ENCODE measurements around the gene SLC45A2. TPM values are rescaled to one million over a fixed set of nuclear protein-coding genes. Genes with fewer than 3 reads are reported as not detected.
A peak's percentile ranks its signal among the peaks of the same experiment; 100 is the strongest.
"Not testable (repeated sequence)": the region's sequence is repeated elsewhere in the genome, so short reads cannot be mapped to it uniquely, and the experiment has no call there.

Gene SLC45A2
- total RNA-seq, 2 experiments from 2014 or later = 0.19 TPM; not detected in 1

GRCh38 chr5:34016222-34016621, 31.7 kb upstream of the SLC45A2 start:
- no peak for DNase-seq
- POLR2A ChIA-PET = interaction anchor here (0.6 kb wide), 1 partner anchor 48 kb away, joined by 4 read pairs; no protein-coding TSS in a partner anchor
- Mint-ChIP-seq H3K4me1 (peaks cover 9% of the 10 kb centered on the region), H3K4me3 (no peak overlapping the region), H3K36me3 (ENCODE audit: low read depth) (peaks cover 18% of the 10 kb centered on the region), H3K9me3 (peaks cover 2% of the 10 kb centered on the region), H3K27me3 (no peaks in the 10 kb centered on the region), H3K27ac (no peak overlapping the region)
- CTCF ChIA-PET = interaction anchor here (0.7 to 1.3 kb wide), 2 partner anchors 11 to 26 kb away, joined by 3 read pairs; partner anchors contain the start of gene C1QTNF3

GRCh38 chr5:34015120-34015822, 30.8 kb upstream of the SLC45A2 start:
- ChIA-PET CTCF (interaction anchor here (1.3 kb wide), 1 partner anchor 27 kb away, joined by 3 read pairs; the partner anchor contains the start of gene C1QTNF3), POLR2A (no interaction called here)
- Mint-ChIP-seq H3K36me3 (ENCODE audit: low read depth) (peaks cover 10% of the 10 kb centered on the region), H3K27ac (no peak overlapping the region), H3K9me3 (no peaks in the 10 kb centered on the region), H3K4me3 (no peak overlapping the region), H3K27me3 (no peaks in the 10 kb centered on the region), H3K4me1 (peaks cover 3% of the 10 kb centered on the region)
- no peak for DNase-seq

GRCh38 chr5:34014626-34015025, 30.1 kb upstream of the SLC45A2 start:
- Mint-ChIP-seq H3K4me1 (peaks cover 3% of the 10 kb centered on the region), H3K27ac (no peak overlapping the region), H3K4me3 (no peak overlapping the region), H3K27me3 (no peaks in the 10 kb centered on the region), H3K36me3 (ENCODE audit: low read depth) (peaks cover 5% of the 10 kb centered on the region), H3K9me3 (no peaks in the 10 kb centered on the region)
- ChIA-PET CTCF (no interaction called here), POLR2A (no interaction called here)
- DNase-seq = no peak

GRCh38 chr5:34013547-34013946, 29.1 kb upstream of the SLC45A2 start:
- peaks cover 2% of the 10 kb centered on the region for H3K36me3 Mint-ChIP-seq (ENCODE audit: low read depth)
- CTCF ChIA-PET = no interaction called here

GRCh38 chr5:34012791-34013190, 28.3 kb upstream of the SLC45A2 start:
- Mint-ChIP-seq H3K27me3 (no peaks in the 10 kb centered on the region), H3K36me3 (ENCODE audit: low read depth) (peaks cover 2% of the 10 kb centered on the region), H3K9me3 (no peaks in the 10 kb centered on the region), H3K4me1 (peaks cover 15% of the 10 kb centered on the region), H3K4me3 (no peak overlapping the region), H3K27ac (no peak overlapping the region)
- CTCF ChIA-PET = interaction anchor here (0.7 to 1.1 kb wide), 3 partner anchors 8 to 1574 kb away, joined by 3 read pairs; no protein-coding TSS in a partner anchor
- POLR2A ChIA-PET = no interaction called here
- DNase-seq = no peak

More at GRCh38 chr5:34013547-34013946, 29.1 kb upstream of the SLC45A2 start:
- POLR2A ChIA-PET = no interaction called here
- Mint-ChIP-seq H3K27me3 (no peaks in the 10 kb centered on the region), H3K4me3 (no peak overlapping the region), H3K27ac (no peak overlapping the region), H3K4me1 (peaks cover 12% of the 10 kb centered on the region), H3K9me3 (no peaks in the 10 kb centered on the region)
- DNase-seq = no peak

- POLR2A ChIA-PET = interaction anchor here (0.8 kb wide), 1 partner anchor 11 kb away, joined by 3 read pairs; no protein-coding TSS in a partner anchor
- no peak for DNase-seq
- peaks cover 22% of the 10 kb centered on the region for H3K4me1 Mint-ChIP-seq
- CTCF ChIA-PET = interaction anchor here (0.9 to 1.0 kb wide), 2 partner anchors 14 to 18 kb away, joined by 3 read pairs; no protein-coding TSS in a partner anchor
- no peak overlapping the region for H3K4me3 Mint-ChIP-seq
- no peak overlapping the region for H3K27ac Mint-ChIP-seq
- no peaks in the 10 kb centered on the region for H3K9me3 Mint-ChIP-seq
- H3K27me3 Mint-ChIP-seq = no peaks in the 10 kb centered on the region
- peaks cover 4% of the 10 kb centered on the region for H3K36me3 Mint-ChIP-seq (ENCODE audit: low read depth)
Measured at GRCh38 chr5:34011536-34011935, 27.0 kb upstream of the SLC45A2 start.

GRCh38 chr5:34010146-34010545, 25.7 kb upstream of the SLC45A2 start:
- H3K9me3 Mint-ChIP-seq; CTCF ChIA-PET; DNase-seq; H3K36me3 Mint-ChIP-seq (ENCODE audit: low read depth); H3K4me3 Mint-ChIP-seq; H3K27me3 Mint-ChIP-seq; H3K27ac Mint-ChIP-seq; POLR2A ChIA-PET: not testable (repeated sequence)
- H3K4me1 Mint-ChIP-seq = peaks cover 27% of the 10 kb centered on the region

- CTCF ChIA-PET = no interaction called here
- Mint-ChIP-seq H3K27ac (no peak overlapping the region), H3K4me1 (peaks cover 28% of the 10 kb centered on the region), H3K4me3 (peak overlapping the region; percentile 84), H3K9me3 (no peaks in the 10 kb centered on the region), H3K27me3 (no peaks in the 10 kb centered on the region), H3K36me3 (ENCODE audit: low read depth) (peaks cover 10% of the 10 kb centered on the region)
- no peak for DNase-seq
- POLR2A ChIA-PET = no interaction called here
Measured at GRCh38 chr5:34009610-34010009, 25.1 kb upstream of the SLC45A2 start.

GRCh38 chr5:34008802-34009201, 24.3 kb upstream of the SLC45A2 start:
- Mint-ChIP-seq H3K4me3 (peak overlapping the region; percentile 84), H3K36me3 (ENCODE audit: low read depth) (peaks cover 15% of the 10 kb centered on the region), H3K27ac (peak overlapping the region; percentile 92), H3K4me1 (peaks cover 28% of the 10 kb centered on the region), H3K27me3 (no peaks in the 10 kb centered on the region), H3K9me3 (no peaks in the 10 kb centered on the region)
- CTCF ChIA-PET = interaction anchor here (1.4 kb wide), 1 partner anchor 12 kb away, joined by 4 read pairs; no protein-coding TSS in a partner anchor
- POLR2A ChIA-PET = interaction anchor here (0.7 to 1.1 kb wide), 2 partner anchors 13 to 168 kb away, joined by 3 to 7 read pairs; no protein-coding TSS in a partner anchor
- DNase-seq = no peak

- peak within 1 kb of the TSS; percentile 92 for H3K27ac Mint-ChIP-seq
- peaks cover 28% of the 10 kb centered on the region for H3K4me1 Mint-ChIP-seq
- DNase-seq = peak; percentile 94
- no peaks in the 10 kb centered on the region for H3K9me3 Mint-ChIP-seq
- POLR2A ChIA-PET = interaction anchor here (0.7 to 1.1 kb wide), 2 partner anchors 14 to 167 kb away, joined by 3 to 7 read pairs; no protein-coding TSS in a partner anchor
- peaks cover 19% of the 10 kb centered on the region for H3K36me3 Mint-ChIP-seq (ENCODE audit: low read depth)
- H3K27me3 Mint-ChIP-seq = no peaks in the 10 kb centered on the region
- CTCF ChIA-PET = interaction anchor here (1.4 kb wide), 1 partner anchor 11 kb away, joined by 4 read pairs; no protein-coding TSS in a partner anchor
- peak within 1 kb of the TSS; percentile 84 for H3K4me3 Mint-ChIP-seq
Measured at GRCh38 chr5:34007621-34008600, 23.4 kb upstream of the SLC45A2 start, which contains the start of gene AMACR. AMACR (minus strand) TSS chr5:34008050; CDS start chr5:34008019, 31 bp downstream.

- POLR2A ChIA-PET = no interaction called here
- Mint-ChIP-seq H3K4me1 (peaks cover 28% of the 10 kb centered on the region), H3K27ac (peak overlapping the region; percentile 92), H3K27me3 (no peaks in the 10 kb centered on the region), H3K4me3 (peak overlapping the region; percentile 84), H3K9me3 (no peaks in the 10 kb centered on the region), H3K36me3 (ENCODE audit: low read depth) (peaks cover 19% of the 10 kb centered on the region)
- CTCF ChIA-PET = interaction anchor here (1.5 kb wide), 1 partner anchor 37 kb away, joined by 3 read pairs; no protein-coding TSS in a partner anchor
- DNase-seq = no peak
Measured at GRCh38 chr5:34007201-34007620, 22.7 kb upstream of the SLC45A2 start.

- peaks cover 28% of the 10 kb centered on the region for H3K4me1 Mint-ChIP-seq
- POLR2A ChIA-PET = no interaction called here
- no peak overlapping the region for H3K4me3 Mint-ChIP-seq
- peaks cover 19% of the 10 kb centered on the region for H3K36me3 Mint-ChIP-seq (ENCODE audit: low read depth)
- CTCF ChIA-PET = interaction anchor here (0.7 to 1.5 kb wide), 4 partner anchors 8 to 36 kb away, joined by 3 to 5 read pairs (median 4); no protein-coding TSS in a partner anchor
- H3K27me3 Mint-ChIP-seq = no peaks in the 10 kb centered on the region
- no peak for DNase-seq
- H3K9me3 Mint-ChIP-seq = no peaks in the 10 kb centered on the region
- no peak overlapping the region for H3K27ac Mint-ChIP-seq
Measured at GRCh38 chr5:34005681-34006080, 21.2 kb upstream of the SLC45A2 start.
